LNCAP (cell line): ENCODE data around the gene AOAH.

ENCODE experiments used
- TF ChIP-seq, protein P1 (sequence below): fragments of 450-650 bp; IDR thresholded peaks from 2 replicates; pipeline ENCODE4 v1.5.1; 2017; ENCODE audit warnings: mild to moderate bottlenecking

The AOAH gene

DNA sequence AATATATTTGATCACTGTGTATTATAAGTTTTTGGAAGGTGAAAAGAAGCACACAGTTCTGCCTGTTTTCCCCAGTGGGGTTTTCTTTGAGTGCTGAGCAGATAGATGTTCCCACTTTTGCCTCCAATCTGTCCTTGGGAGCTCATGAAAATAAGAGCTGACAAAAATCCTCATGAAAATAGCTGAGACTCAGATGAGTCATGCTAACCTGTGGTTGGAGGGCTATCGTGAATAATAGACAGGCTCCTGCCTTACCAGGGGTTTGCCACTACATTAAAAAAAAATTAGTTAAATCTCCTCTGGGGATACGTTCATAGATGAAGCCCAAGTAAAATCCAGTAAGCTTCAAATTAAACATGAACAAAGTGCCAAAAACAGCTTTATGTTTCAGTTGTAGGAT is 10.9 kb upstream of the AOAH start:
- TF ChIP-seq, protein P1, sequence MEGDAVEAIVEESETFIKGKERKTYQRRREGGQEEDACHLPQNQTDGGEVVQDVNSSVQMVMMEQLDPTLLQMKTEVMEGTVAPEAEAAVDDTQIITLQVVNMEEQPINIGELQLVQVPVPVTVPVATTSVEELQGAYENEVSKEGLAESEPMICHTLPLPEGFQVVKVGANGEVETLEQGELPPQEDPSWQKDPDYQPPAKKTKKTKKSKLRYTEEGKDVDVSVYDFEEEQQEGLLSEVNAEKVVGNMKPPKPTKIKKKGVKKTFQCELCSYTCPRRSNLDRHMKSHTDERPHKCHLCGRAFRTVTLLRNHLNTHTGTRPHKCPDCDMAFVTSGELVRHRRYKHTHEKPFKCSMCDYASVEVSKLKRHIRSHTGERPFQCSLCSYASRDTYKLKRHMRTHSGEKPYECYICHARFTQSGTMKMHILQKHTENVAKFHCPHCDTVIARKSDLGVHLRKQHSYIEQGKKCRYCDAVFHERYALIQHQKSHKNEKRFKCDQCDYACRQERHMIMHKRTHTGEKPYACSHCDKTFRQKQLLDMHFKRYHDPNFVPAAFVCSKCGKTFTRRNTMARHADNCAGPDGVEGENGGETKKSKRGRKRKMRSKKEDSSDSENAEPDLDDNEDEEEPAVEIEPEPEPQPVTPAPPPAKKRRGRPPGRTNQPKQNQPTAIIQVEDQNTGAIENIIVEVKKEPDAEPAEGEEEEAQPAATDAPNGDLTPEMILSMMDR, result no peak

DNA sequence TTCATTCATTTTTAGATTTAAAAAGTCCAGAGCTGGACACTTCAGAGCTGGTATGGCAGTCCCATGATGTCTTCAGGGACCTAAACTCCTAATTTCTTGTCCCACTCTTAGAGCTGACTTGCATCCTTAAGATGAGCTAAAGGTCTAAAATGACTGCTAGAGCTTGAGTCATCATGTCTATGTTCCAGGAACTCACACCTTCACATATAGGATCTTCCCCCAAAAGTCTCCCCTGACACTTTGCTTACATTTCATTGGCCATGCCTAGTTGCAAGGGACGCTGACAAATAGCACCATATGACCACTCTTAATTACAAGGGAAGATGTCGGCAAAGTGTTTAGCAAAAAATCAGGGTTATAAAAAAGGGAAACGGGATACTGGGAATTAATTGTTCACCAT is 10.4 kb upstream of the AOAH start:
- TF ChIP-seq, protein P1, result no peak

DNA sequence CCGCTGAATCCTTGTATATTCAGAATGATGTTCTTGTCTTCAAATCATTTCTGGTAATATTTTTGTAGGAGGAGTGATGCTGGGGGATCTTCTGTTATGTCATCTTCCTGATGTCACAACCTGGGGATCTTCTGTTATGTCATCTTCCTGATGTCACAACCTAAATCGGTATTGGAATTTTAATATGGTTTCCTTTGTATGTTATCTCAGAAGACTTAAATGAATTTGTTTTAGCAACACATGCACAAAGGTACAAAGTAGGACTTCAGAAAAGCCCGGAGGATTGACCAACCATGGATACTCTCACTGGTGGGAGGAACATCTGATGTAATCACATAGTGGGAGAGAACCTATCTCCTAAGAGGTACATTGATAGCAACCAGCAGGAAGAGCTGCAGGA is 9.1 kb upstream of the AOAH start:
- TF ChIP-seq, protein P1, result no peak

DNA sequence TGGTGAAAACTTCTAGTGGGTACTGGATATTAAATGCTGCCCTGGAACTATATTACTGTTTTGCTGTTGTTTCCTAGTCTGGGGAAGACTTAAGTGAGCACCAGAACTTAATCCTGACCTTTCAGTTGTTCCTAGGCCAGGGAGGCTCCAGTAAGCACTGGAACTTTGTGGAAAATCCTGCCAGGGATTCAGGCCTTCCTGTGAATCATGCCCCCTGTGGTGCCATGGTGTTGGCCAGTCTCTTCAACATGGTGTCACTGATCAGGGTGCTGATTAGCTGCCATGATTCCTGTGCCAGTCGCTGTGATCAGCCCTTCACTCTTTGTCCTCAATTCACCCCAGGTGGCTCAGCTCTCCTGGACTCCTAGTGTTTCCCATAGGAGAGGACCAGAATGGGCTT is 8.5 kb upstream of the AOAH start:
- TF ChIP-seq, protein P1, result no peak

DNA sequence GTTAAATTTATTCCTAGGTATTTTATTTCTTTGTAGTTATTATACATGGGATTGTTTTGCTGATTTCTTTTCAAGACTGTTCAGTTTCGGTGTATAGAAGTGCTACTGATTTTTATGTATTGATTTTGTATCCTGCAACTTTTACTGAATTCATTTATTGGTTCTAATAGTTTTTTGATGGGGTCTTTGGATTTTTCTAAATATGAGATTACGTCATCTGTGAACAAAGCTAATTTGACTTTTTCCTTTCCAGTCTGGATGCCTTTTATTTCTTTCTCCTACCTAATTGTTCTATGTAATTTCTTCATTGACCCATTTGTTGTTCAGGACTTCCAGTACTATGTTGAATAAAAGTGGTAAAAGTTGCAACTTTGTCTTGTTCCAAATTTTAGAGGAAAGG is 5.8 kb upstream of the AOAH start:
- TF ChIP-seq, protein P1, result no peak

DNA sequence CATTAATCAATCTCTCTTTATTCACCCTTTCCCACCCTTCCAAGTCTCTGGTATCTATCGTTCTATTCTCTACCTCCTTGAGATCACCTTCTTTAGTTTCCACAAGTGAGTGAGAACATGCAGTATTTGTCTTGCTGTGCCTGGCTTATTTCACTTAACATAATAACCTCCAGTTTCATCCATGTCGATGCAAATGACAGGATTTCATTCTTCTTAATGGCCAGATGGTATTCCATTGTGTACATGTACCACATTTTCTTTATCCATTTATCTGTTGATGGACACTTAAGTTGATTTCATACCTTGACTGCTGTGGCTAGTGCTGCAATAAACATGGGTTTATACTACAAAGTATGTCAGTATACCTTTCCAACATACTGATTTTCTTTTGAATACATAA is 3.8 kb upstream of the AOAH start:
- TF ChIP-seq, protein P1, result no peak

DNA sequence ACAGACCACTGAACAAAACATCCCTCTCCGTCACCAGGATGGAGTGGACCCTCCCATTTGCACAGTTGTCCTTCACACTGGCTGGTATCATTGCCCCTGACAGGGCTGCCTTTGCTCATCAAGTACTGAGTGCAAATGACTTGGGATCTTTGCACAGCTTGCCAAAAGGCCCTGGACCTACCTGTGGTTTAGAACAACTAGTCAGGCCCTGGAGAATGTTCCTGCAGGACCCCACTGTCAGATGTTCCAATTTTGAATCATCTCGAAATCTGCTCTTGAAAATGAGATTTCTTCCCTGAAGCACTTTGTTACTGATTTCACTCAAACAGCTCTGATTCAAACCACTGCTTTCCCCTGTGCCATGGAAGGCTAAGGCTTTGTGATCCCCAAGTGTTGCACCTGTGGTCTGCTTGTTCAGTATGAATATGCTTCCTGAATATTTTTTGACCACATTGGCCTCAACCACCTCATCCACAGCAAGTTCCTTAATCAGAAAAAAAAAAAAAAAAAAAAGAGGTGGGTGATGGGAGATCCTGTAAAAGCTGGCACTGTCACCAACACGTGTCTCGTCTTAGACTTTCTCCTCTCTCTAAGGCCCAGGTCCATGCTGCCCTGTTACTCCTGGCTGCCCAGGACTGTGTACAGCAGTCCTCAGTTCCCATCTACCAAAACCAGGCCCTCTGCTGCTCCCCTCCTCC is 2.7 kb upstream of the AOAH start:
- TF ChIP-seq, protein P1, result no peak

DNA sequence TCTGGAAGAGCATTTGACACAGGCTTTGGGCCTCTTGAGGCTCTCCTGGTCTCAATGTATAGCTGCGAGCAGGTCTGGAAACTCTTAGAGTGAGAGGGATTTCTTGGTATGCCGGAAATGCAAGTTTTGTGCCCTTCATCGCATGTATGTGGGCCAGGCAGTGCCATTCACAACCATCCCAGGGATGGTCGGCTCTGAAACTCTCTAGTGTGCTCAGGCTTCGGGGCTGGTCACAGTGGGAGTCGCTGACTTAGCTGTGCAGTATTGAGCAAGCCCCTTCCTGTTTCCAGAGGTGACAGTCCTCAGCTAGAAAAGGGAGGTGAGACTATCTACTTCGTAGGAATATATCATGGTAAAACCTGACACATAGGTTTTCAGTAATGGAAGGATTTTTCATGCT is 2.0 kb upstream of the AOAH start:
- TF ChIP-seq, protein P1, result no peak
